GM18499 (cell line): ENCODE results near the gene FAS.
"Not testable (repeated sequence)": the region's sequence is repeated elsewhere in the genome, so short reads cannot be mapped to it uniquely, and the experiment has no call there.

Experiments
- ATAC-seq: cut with Tn5 transposase; IDR thresholded peaks from one replicate; pipeline ENCODE4 v1.9.1; 2021; ENCODE audit warnings: moderate number of reproducible peaks; ENCODE audit not compliant: insufficient read depth, unreplicated experiment

Gene FAS

GRCh38 chr10:88991161-88991898 lies 732 bp downstream of the FAS start:
- peak; percentile 9 for ATAC-seq

GRCh38 chr10:88991899-88992320 lies 1.3 kb downstream of the FAS start:
- no peak for ATAC-seq

DNA sequence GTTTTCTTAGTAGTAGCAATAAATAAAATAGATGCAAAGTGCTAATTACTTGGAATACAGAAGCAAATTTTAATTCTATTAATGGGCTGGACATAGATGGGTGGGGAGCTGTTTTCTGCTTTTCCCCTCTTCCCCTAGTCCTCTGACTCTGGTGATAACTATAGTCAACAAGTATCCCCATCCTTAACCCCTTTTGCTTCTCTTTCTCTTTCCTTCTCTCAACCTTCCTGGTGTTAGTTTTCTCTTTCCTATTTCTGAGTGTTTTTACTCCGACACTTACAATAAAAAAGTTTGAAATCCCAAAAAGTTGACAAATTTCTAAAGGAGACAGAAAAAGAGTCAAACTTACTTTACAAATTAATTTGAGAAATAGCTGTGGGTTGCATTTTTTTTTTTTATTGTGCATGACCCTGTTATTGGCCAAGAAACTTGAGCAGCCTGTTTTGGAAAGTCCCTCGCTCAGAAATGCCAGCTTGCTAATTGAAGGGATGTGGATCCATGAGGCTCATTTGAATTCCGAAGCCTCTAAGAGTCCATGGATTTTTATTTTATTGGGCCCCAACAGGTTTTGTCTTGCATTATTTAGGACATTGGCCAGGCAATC lies 2.4 kb downstream of the FAS start:
- no peak for ATAC-seq

DNA sequence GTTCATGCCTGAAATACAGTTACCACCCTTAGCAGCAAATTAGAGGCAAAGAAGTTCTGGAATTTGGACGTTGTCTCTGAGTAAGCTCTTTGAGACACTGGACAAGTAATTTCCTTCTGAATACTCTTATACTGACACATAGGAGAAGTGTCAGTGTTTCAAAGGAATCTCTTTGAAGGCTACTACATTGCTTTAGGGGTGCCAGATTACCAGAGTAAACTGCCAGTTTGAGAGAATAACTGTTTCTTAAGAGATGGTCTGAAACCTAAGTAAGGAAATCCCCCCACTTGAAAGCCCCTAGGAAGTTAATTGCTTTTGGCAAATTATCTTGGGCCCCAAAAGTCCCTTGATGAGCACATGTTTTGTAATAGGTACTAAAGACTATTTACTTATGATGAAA lies 3.4 kb downstream of the FAS start:
- no peak for ATAC-seq

- no peak for ATAC-seq
Observed at GRCh38 chr10:88995156-88995876, 4.7 kb downstream of the FAS start.

DNA sequence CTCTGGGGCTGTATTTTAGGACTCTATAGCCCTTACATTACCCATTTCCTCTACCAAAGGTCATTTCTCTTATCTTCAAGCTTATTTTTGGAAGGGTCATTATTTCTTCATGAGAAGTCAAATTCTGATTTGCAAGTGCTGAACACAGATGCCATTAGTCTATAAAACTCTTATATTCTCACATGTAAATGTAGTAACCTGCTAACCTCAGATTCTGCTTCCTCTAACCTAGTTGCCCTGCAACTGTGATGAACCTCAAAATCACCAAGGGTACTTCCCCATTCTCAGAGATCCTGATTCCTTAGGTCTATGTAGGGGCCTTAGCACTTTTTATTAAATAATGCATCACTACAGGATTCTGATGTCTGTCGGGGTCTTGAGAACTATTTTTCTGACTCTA lies 6.3 kb downstream of the FAS start:
- ATAC-seq = peak; percentile 60

DNA sequence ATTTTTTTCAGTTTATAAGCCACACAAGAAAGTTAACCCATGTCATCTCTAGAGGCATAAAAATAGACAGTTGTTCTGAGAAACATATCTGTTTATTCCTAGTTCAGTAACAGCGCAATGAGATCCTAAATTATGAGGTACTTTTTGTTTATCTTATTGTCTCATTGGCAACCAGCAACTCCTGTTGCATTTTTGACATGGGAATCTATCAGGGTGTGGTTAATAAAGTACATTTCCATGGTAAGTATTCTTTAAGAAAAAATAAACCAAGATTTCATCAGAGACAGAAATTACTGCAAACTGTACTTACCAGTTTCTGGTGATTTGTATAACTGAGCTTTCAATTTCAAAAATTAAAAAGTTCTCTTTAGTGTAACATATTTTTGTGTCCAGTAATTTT lies 9.0 kb downstream of the FAS start:
- ATAC-seq = no peak

- no peak for ATAC-seq
Observed at GRCh38 chr10:89001024-89001728, 10.6 kb downstream of the FAS start.

DNA sequence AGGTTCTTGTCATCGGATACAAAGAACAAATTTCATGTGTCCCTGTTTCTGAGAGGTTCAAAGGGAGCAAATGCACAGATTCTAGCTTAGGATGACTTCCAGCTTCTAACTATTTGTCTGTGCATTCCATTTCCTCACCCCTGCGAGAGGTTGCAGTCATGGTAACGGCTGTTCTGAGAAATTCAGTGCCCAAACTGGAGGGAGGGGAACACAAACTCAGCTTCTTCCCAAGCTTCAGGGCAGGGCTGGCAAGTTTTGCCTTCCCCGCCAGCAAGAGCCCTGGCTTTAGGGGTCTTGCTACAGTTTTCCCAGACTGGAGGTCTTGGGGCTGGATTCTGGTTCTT lies 11.1 kb downstream of the FAS start:
- no peak for ATAC-seq

GRCh38 chr10:89002226-89002978 lies 11.8 kb downstream of the FAS start:
- no peak for ATAC-seq

DNA sequence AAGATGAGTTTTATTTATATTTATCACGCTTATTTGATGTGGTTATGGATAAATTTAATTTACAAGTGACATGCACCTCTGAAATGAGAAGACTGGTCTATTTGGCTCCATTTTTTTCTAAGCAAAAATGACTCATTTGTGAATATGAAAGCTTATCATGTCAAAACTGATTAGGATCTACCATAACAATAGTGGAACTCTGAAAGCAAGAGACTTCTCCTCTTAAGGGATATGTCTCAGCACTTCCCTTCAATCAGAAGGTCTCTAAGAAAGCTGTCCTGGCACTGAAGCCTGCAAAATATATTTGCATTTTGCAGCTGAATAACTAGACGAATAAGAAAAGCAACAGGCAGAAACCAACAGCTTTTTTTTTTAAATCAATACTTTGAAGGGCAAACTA lies 12.7 kb downstream of the FAS start:
- ATAC-seq = no peak

DNA sequence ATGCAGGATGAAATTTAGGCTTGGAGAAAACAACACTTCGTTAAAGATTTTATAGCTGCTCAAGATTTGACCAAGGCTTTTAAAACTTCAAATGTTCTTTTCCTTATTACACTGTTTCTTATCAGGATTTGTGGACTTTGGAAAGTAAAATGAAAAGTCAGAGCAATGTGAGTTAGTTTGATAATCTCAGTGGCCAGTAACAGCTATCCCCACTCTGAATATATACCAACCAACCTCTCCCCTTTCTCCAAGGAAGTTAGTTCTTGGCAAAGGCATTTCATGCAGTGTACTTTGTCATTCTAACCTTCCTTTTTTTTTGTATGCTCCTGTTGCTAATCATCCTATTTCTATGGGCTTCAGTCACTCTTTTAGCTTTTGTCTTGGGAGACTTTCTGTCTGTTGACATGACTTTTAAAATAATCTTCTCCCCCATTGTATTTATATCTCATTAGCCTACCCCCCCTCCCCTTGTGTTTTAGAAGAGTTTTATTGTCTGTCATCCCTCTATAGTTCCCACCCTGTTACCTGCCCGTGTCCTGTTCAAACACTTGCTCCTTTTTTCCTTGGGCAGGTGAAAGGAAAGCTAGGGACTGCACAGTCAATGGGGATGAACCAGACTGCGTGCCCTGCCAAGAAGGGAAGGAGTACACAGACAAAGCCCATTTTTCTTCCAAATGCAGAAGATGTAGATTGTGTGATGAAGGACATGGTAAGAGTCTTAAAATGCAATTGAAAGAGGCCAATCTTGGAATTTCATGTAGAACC lies 16.7 kb downstream of the FAS start:
- no peak for ATAC-seq

DNA sequence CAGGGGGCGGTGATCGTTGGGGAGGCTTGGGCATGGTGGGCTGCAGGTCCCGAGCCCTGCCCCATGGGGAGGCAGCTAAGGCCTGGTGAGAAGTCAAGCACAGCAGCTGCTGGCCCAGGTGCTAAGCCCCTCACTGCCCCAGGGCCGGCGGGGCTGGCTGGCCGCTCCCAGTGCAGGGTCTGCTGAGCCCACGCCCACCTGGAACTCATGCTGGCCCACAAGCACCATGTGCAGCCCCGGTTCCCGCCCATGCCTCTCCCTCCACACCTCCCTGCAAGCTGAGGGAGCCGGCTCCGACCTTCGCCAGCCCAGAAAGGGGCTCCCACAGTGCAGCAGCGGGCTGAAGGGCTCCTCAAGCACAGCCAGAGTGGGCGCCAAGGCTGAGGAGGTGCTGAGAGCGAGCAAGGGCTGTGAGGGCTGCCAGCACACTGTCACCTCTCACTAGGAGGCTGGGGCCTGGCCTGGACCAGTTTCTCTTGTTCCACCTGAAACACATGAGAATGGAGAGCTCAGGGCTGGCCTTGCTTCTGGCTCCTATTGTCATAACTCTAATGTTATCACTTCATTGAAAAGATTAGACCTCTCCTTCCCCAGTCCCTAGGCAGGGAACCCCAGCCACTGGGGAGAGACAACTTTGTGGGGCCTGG lies 28.2 kb downstream of the FAS start:
- ATAC-seq = not testable (repeated sequence)

DNA sequence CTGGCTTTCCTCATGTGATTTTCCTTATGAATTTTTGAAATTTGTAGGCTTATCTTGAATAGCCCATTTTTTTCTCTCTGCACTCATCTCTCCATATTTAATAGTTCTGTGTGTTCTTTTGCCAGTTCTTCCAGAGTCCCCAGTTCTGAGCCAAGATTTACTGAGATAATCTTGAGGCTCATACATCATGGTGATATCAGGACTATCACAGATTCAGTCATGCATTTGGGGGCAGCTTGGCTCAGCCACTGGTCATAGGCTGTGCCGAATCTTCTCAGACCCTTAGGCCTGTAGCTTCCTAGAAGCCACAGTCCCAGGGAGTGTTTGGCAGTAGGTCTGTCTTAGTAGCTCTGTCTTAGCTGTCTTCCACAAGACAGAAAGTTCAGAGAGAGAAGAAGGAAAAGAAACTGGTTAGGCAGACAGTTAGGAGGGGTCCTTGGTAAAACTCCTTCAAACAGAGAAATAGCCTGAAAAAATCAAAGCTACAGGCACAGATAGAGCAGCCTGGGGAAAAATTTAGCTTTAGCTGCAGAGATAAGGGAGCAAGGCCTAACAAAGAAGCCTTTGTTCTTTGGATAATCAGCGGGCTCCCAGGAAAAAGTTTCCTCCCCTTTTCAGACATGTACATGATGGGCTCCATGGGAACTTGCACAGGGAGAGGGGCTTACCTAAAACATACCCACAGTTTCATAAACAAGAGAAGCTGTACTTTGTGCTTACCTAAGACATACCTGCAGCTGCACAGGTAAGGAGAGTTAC lies 29.1 kb downstream of the FAS start:
- no peak for ATAC-seq

- ATAC-seq = not testable (repeated sequence)
Observed at GRCh38 chr10:89021526-89021925, 30.9 kb downstream of the FAS start.

DNA sequence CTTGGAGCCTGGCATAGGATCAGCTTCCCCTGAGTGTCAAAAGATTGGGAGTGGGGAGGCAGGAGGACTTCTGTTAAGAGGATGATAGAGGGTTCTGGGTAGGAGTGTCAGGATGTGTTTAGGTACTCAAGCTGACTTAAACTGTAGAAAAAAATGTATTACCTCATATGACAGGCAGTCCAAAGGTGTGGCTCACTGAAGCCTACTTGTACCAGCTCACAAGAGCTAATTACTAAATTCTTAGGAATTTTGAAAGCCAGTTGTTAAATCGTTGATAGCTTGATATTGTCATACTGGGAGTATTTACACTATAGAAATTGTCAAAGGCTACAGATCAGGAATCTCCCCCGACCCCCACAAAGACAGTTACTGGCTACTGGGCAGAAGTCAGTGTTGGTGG lies 32.1 kb downstream of the FAS start:
- ATAC-seq = no peak

DNA sequence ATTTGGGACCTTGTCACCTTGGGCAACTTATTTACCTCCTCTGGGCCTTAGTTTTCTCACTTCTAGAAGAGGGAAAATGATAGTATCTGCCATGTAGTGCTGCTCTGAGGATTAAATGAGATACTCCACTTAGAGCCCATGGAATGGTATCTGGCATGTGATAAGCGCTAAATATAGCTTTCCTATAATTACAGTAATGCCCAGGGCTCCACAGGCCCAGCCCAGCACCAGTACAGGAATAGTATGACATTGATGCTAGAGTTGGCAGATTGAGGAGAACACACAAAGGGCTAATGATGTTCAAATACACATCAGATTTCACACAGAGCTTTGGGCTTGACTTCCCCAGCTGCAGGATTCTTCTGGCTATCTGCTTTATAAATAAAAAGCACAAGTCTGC lies 34.9 kb downstream of the FAS start:
- no peak for ATAC-seq

DNA sequence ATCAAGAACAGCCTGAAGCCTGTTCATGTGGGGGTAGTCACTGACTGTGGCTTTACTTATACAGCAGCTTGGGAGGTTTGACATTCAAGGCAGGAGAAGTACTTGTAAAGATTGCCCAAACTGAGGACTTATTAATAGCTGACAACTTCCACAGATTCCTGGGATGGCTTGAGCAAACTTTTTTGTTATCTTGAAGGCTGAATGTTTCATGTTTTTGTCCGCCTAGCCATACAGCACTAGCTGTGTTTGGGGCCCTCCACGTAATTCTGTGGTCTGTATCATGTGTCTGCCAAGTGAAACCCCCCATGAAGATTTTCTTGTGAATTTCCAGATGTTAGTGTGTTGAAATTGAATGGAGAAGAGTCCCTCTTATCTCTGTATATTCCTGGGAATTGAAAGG lies 38.6 kb downstream of the FAS start:
- no peak for ATAC-seq
